ENCODE measurements around the gene CNOT2. TPM values are rescaled to one million over a fixed set of nuclear protein-coding genes. Genes with fewer than 3 reads are reported as not detected.

The CNOT2 gene
- total RNA-seq, 6 experiments from 2014 or later: 45.0 to 54.2 (median 49.5) TPM

DNA sequence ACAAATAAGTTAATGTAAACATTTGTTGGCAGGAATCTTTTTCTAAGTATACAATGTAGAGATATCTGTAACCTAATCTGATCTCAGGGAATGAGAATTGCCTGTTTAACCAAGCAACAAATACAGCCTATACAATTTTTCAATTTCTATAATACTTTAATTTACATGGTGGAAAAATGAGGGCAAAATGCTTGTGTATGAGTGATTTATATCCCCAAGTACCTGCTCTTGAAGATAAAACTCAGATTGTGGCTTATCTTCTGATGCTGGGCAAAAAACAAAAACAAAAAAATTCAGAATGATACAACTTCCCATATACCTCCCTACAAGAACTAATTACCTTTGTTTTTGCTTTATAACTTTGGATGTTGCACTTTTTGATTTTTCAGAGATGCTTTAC is 2.2 kb downstream of the CNOT2 start:
- Mint-ChIP-seq H3K27me3 (ENCODE audit: insufficient read depth) (peaks cover 5% of the 10 kb centered on the region), H3K4me1 (ENCODE audit: low read depth) (peaks cover 85% of the 10 kb centered on the region), H3K4me3 (peak overlapping the region; percentile 100), H3K36me3 (ENCODE audit: low read depth) (peaks cover 31% of the 10 kb centered on the region), H3K27ac (peak overlapping the region; percentile 100; the same call in 1 of the 2 replicates), H3K9me3 (no peaks in the 10 kb centered on the region)
- no peak for DNase-seq
- TF ChIP-seq, protein P1, sequence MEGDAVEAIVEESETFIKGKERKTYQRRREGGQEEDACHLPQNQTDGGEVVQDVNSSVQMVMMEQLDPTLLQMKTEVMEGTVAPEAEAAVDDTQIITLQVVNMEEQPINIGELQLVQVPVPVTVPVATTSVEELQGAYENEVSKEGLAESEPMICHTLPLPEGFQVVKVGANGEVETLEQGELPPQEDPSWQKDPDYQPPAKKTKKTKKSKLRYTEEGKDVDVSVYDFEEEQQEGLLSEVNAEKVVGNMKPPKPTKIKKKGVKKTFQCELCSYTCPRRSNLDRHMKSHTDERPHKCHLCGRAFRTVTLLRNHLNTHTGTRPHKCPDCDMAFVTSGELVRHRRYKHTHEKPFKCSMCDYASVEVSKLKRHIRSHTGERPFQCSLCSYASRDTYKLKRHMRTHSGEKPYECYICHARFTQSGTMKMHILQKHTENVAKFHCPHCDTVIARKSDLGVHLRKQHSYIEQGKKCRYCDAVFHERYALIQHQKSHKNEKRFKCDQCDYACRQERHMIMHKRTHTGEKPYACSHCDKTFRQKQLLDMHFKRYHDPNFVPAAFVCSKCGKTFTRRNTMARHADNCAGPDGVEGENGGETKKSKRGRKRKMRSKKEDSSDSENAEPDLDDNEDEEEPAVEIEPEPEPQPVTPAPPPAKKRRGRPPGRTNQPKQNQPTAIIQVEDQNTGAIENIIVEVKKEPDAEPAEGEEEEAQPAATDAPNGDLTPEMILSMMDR (IDR thresholded peaks at IDR 0.05): no peak

DNA sequence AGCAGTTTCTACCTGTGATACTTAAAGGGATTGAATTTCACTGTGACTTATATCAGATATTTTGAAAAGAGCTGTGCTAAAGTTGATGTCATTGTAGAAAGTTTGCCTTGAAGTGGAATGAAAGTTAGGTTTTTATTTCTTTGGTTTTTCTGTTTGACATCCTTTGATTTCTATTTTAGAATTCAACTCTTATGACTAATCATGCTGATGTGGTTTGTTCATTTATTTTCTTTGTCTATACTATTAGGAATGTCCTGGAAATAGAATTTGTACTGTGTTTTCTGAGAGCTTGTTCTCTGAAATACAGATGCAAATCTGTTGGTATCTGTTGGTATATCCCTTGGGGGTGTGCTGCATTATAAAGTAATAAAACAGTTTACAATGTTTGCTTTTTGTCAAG is 3.3 kb downstream of the CNOT2 start:
- Mint-ChIP-seq H3K4me3 (peak overlapping the region; percentile 77), H3K27ac (peak overlapping the region; percentile 74), H3K4me1 (ENCODE audit: low read depth) (peaks cover 85% of the 10 kb centered on the region), H3K9me3 (no peaks in the 10 kb centered on the region), H3K27me3 (ENCODE audit: insufficient read depth) (peaks cover 5% of the 10 kb centered on the region), H3K36me3 (ENCODE audit: low read depth) (peaks cover 23% of the 10 kb centered on the region)
- TF ChIP-seq, protein P1 (IDR thresholded peaks at IDR 0.05): no peak
- peak; percentile 35 for DNase-seq

DNA sequence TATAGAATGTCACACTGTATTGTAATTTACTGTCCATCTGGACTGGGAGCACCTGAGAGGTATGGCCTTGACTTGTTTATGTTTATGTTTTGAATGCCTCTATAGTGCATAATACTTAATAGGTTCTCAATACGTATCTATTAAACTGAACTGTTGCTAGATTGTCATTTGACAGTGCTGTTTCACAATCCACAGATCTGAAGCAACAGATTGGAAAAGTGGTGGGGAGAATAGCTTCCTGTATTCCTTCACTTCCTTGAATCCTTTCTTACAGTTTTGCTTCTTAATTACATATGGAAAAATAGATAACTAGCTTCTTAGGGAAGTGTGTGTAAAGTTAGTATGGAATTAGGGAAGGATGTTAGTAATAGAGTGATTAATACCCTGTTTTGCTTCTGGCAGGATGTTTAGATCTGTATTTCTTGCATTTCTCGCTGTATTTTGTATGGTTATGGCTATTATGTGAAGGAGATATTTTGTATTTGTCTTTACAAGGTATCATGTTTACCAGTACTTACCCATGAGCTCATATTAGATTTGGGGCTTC is 4.5 kb downstream of the CNOT2 start:
- no peaks in the 10 kb centered on the region for H3K9me3 Mint-ChIP-seq
- peaks cover 3% of the 10 kb centered on the region for H3K27me3 Mint-ChIP-seq (ENCODE audit: insufficient read depth)
- DNase-seq: no peak
- peak overlapping the region; percentile 77 for H3K4me3 Mint-ChIP-seq
- TF ChIP-seq, protein P1 (IDR thresholded peaks at IDR 0.05): no peak
- H3K4me1 Mint-ChIP-seq (ENCODE audit: low read depth): peaks cover 84% of the 10 kb centered on the region
- H3K36me3 Mint-ChIP-seq (ENCODE audit: low read depth): peaks cover 23% of the 10 kb centered on the region
- peak overlapping the region; percentile 17 for H3K27ac Mint-ChIP-seq

DNA sequence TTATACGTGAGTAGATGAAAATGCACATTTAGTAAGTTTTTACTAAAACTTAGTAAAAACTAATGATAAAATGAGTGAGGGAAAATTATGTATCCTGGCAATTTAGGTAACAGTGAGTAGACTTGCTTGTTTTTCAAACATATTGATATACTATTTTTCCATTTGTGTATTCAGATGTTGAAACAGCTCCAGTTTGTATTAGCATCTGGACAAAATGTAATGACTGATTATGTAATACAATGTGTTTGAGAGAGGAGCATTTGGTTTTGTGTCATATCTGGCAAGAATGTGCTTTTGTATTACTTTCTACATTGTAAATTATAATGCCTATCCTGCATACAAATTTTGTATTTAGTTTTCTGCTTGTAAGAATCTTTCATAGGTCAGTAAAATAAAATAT is 5.6 kb downstream of the CNOT2 start:
- Mint-ChIP-seq H3K27me3 (ENCODE audit: insufficient read depth) (peaks cover 1% of the 10 kb centered on the region), H3K36me3 (ENCODE audit: low read depth) (peaks cover 22% of the 10 kb centered on the region), H3K4me3 (no peak overlapping the region), H3K9me3 (no peaks in the 10 kb centered on the region), H3K4me1 (ENCODE audit: low read depth) (peaks cover 94% of the 10 kb centered on the region), H3K27ac (peak overlapping the region; percentile 3; the same call in 1 of the 2 replicates)
- TF ChIP-seq, protein P1 (IDR thresholded peaks at IDR 0.05): no peak
- DNase-seq: no peak

DNA sequence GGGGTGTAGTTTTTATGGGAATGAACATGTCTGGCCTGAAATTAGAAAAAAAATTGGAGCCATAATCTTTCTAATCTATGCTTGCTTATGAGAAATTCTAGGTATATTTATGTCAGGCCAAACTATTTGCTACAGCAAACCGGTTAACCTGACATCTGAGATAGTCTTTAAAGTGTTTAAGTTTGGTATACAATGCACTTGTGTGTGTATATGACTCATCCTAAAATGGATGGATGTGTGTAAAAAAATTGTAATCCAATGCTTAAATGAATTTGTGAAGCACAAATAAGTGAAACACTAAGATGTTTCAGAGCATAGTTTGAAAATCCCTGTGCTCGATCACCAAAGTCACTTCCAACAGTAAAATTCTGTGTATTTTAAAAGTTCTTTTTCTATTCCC is 6.7 kb downstream of the CNOT2 start:
- H3K9me3 Mint-ChIP-seq: no peaks in the 10 kb centered on the region
- H3K4me1 Mint-ChIP-seq (ENCODE audit: low read depth): peaks cover 96% of the 10 kb centered on the region
- no peaks in the 10 kb centered on the region; the same call in 1 of the 2 replicates for H3K27me3 Mint-ChIP-seq (ENCODE audit: insufficient read depth)

More for the DNA sequence above, 6.7 kb downstream of the CNOT2 start:
- H3K27ac Mint-ChIP-seq: no peak overlapping the region
- no peak for DNase-seq
- TF ChIP-seq, protein P1 (IDR thresholded peaks at IDR 0.05): no peak
- H3K36me3 Mint-ChIP-seq (ENCODE audit: low read depth): peaks cover 11% of the 10 kb centered on the region
- no peak overlapping the region for H3K4me3 Mint-ChIP-seq

All from HFFc6 (cell line).